GM21360 (cell line): ENCODE data around the gene KAT2B.

ENCODE experiments used
- ATAC-seq: cut with Tn5 transposase; IDR thresholded peaks from one replicate; pipeline ENCODE4 v1.9.1; 2021; ENCODE audit warnings: mild to moderate bottlenecking, moderate library complexity; ENCODE audit not compliant: unreplicated experiment

KAT2B gene

GRCh38 chr3:20064796-20065564 is 24.7 kb downstream of the KAT2B start:
- ATAC-seq, result no peak

GRCh38 chr3:20066079-20066478 is 25.8 kb downstream of the KAT2B start:
- no peak for ATAC-seq

- ATAC-seq, result no peak
These were observed 26.8 kb downstream of the KAT2B start for GRCh38 chr3:20066850-20067617.

- ATAC-seq, result no peak
These were observed 28.4 kb downstream of the KAT2B start for GRCh38 chr3:20068512-20069177.

- no peak for ATAC-seq
These were observed 28.9 kb downstream of the KAT2B start for GRCh38 chr3:20069178-20069532.

DNA sequence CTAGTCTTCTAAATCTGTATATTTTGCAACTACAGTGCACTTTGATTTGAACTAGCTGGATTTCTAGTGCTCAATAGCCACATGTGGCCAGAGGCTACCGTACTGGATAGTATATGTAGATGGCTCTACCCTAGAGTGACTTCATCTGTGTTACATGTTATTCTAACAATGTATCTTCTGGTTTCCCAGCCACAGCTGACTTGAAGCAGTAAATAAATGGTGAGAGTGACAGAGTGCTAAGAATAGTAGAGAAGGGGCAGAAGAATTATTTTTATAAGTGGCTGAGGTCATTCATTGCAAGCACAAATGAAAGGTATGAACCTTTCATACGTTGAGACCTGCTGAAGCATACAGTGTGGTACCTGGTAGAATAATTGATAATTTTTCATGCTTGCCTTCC is 30.9 kb downstream of the KAT2B start:
- no peak for ATAC-seq

DNA sequence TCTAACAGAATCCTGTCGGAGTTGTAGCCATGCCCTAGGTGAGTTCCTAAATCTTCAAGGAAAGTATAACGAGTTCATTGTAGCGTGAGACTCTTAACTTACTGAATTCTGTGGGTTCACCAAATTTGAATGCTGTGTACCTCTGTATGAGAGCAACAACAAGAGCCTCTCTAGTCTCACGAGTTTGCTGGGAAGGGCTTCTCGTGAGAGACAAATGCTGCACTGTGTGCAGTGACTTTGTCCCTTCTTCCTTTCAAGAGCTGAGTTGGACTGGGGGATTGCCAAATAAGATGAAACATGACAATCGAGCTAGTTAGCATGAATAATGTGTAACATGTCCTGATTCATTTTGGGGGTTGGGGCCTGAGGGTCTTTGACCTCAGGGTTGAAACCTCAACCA is 32.2 kb downstream of the KAT2B start:
- ATAC-seq, result no peak

GRCh38 chr3:20073068-20073467 is 32.8 kb downstream of the KAT2B start:
- no peak for ATAC-seq

GRCh38 chr3:20073683-20074082 is 33.4 kb downstream of the KAT2B start:
- no peak for ATAC-seq

DNA sequence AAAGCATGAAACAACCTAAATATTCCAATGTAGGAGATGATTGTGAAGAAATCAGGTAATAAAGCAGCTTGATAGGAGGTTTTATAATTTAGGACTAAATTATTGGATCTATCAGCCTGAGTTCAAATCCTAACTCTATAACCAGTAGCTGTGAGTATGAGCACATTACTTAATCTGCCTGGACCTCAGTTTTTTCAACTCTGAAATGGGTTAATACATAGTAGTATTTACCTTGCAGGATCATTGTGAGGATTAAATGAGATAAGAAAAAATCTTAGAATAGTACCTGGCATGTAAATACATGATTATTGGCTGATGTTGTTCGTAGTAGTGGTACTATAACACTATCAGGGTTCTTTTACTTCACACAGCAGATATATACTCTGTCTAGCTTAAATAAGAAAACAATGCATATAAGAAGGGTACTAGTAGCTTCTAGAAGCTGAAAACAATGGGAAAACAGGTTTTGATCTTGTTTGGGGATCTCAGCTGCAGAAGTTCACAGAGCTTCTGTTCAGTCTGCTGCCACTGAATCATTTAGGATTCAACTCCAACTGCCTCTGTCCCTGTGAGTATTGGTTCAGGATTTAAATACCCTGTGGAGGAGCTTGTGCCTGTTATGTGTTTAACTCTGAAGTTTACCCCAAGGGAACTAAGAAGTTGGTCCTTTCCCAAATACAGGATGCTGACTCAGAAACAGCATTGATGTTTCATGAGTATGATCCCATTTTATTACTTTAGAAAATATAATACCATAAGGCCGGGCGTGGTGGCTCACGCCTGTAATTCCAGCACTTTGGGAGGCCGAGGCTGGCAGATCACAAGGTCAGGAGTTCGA is 34.2 kb downstream of the KAT2B start:
- no peak for ATAC-seq

DNA sequence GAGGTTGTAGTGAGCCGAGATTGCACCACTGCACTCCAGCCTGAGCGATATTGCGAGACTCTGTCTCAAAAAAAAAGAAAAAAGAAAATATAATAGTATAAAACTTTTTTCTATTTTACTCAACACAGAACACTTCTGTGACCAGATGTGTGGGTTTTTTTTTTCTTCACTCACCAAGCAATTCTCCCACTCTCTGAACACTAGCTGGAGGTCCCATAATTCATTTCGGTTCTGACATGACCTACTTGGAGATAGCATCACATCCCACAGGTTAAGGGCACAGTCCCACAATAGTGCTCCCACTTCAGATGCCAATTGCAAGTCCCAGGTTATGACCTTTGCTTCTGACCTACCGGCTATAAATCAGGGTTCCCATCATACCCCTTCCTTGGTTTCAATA is 35.0 kb downstream of the KAT2B start:
- no peak for ATAC-seq

DNA sequence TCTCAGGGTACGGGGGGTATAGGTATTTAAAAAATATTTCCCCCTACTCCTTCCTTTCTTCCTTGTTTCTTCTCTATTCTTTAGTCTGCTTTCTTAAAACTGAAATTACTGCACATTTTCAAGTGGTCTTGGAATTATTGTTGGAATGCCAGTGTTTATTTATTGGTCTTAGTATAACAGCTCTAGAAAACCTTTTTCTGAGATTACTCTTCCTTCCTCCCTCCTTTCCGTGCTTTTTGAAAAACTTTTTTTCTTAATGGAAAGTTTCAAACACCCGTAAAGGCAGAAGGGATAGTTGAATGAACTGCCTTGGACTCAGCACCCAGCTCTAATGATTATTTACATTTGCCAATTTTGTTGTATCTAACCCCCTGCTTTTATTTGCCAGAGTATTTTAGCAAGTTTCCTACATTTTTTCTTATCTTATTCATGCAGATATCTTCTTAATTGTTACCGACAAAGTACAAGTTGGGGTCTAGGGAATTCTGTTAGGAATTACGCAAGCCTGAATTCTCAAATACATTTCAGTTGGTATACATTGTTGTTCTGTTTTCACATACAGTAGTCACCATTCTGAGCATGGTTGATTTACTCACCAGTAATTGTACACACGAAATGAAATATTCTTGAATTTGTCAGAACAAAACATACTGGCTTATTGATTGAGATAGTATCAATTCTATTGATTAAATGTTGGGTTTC is 36.2 kb downstream of the KAT2B start:
- ATAC-seq, result no peak

DNA sequence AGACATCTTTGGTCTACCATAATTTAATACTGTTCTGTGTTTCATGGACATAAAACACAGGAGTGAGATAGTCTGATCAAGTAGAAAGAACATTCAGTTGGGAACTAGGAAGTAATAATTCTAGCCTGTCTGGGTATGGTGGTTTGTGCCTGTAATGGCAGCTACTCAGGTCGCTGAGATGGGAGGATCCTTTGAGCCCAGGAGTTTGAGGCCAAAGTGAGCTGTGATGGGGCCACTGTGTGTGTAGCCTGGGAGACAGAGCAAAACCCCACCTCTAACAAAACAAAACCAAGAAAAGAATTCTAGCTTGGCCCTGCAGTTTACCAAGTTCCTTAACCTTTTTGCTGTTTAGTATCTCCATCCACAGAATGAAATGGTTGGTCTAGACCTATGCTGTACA is 36.8 kb downstream of the KAT2B start:
- ATAC-seq, result no peak

GRCh38 chr3:20078194-20078714 is 38.0 kb downstream of the KAT2B start:
- no peak for ATAC-seq

DNA sequence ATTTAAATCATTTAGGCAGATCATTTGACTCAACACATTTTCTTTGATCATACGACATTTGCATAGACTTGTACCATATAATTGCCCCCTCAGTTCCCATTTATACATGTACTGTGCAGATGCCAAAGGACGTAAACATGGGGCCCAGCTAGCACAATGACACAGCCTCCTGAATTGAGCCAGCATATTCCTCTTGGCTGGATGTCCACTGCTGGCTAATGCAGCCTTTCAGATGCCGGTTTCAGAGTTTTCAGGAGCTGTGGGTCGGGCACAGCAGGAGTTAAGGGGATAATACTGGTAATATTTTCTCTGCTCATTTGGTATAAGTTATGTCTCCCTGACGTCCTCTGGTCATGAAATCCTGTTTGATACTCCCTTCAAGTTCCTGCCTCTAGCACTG is 39.4 kb downstream of the KAT2B start:
- no peak for ATAC-seq

GRCh38 chr3:20080956-20081554 is 40.8 kb downstream of the KAT2B start:
- peak; percentile 96 for ATAC-seq

DNA sequence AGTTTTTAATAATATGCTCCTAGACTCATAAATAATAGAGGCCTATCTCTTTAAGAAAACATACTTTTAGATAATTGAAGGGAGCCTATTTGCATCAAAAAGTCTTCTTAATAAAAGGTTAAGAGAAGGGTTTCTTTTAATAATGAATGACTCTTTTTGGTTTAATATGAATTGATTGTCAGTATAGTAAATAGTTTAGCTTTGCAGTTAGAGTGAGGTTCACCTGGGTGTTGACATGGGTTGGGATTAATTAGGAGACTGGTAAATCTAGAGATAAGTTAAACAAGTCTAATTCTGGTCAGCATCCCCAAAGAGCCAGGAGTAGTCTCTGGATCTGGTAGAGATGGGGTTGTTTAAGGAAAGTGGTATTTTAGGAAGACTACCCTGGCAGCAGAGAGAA is 43.0 kb downstream of the KAT2B start:
- no peak for ATAC-seq

GRCh38 chr3:20083953-20084352 is 43.7 kb downstream of the KAT2B start:
- no peak for ATAC-seq

GRCh38 chr3:20091331-20092047 is 51.2 kb downstream of the KAT2B start:
- no peak for ATAC-seq
